Natural killer cell (primary cell): ENCODE data around the gene VASN. TPM values are rescaled to one million over a fixed set of nuclear protein-coding genes. Genes with fewer than 3 reads are reported as not detected.
A peak's percentile ranks its signal among the peaks of the same experiment; 100 is the strongest.

ENCODE experiments used
- ATAC-seq, 3 donors: fragments of 150-1000 bp in 2 of 3; fragments of 200-7000 bp in 1 of 3; cut with Tn5 transposase; 1 replicate in 1 of 3; 2 replicates in 2 of 3; pipeline ENCODE4 v1.10.0; 2021; ENCODE audit warnings: mild to moderate bottlenecking in 2 of 3, moderate library complexity in 2 of 3
- DNase-seq, 2 donors: peaks; one replicate each; pipeline versions ENCODE4 v3.0.0 to v3.0.0-alpha.2; 2013 to 2021; ENCODE audit warnings: mixed read lengths in 1 of 2
- H3K27ac ChIP-seq: one replicate; pipeline ENCODE4 v1.5.1; 2013; ENCODE audit warnings: mild to moderate bottlenecking, low read length
- H3K27me3 ChIP-seq: one replicate; pipeline ENCODE4 v1.6.1; 2013; ENCODE audit warnings: low read length; ENCODE audit not compliant: control insufficient read depth, insufficient read depth
- H3K36me3 ChIP-seq: one replicate; pipeline ENCODE4 v1.6.1; 2013; ENCODE audit warnings: low read length; ENCODE audit not compliant: control insufficient read depth, insufficient read depth
- H3K4me1 ChIP-seq: one replicate; pipeline ENCODE4 v1.6.1; 2013; ENCODE audit warnings: low read length; ENCODE audit not compliant: control insufficient read depth, insufficient read depth
- H3K4me3 ChIP-seq: one replicate; pipeline ENCODE4 v1.5.1; 2013; ENCODE audit warnings: low read length
- H3K9me3 ChIP-seq: one replicate; pipeline ENCODE4 v1.6.1; 2013; ENCODE audit warnings: low read length; ENCODE audit not compliant: control insufficient read depth, insufficient read depth
- H3K27ac Mint-ChIP-seq, 2 donors: one replicate each; pipeline ENCODE4 v1.8.0; 2022; ENCODE audit warnings: mild to moderate bottlenecking in 2 of 2, mixed read lengths in 2 of 2, moderate library complexity in 1 of 2
- H3K27me3 Mint-ChIP-seq, 2 donors: one replicate each; pipeline ENCODE4 v1.8.0; 2022; ENCODE audit warnings: low read depth in 2 of 2, mixed read lengths in 2 of 2
- H3K36me3 Mint-ChIP-seq: one replicate; pipeline ENCODE4 v1.8.0; 2022; ENCODE audit warnings: mixed read lengths
- H3K4me1 Mint-ChIP-seq, 2 donors: one replicate each; pipeline ENCODE4 v1.8.0; 2022; ENCODE audit warnings: mixed read lengths in 2 of 2
- H3K4me3 Mint-ChIP-seq: one replicate; pipeline ENCODE4 v1.8.0; 2022; ENCODE audit warnings: mild to moderate bottlenecking, moderate library complexity, mixed read lengths
- H3K9me3 Mint-ChIP-seq, 2 donors: one replicate each; pipeline ENCODE4 v1.8.0; 2022; ENCODE audit warnings: mixed read lengths in 2 of 2
- CTCF ChIP-seq: fragments of 200-600 bp; IDR thresholded peaks from one replicate; pipeline ENCODE4 v1.8.0; 2022; ENCODE audit warnings: antibody characterized with exemption
- WGBS: methylation state at CpG from one replicate; pipeline ENCODE4 v1.1.7; 2013; ENCODE audit warnings: missing lambda C conversion rate; ENCODE audit not compliant: insufficient coverage; 5-methylcytosine and 5-hydroxymethylcytosine counted together
- intact Hi-C: fragments of 100-400 bp; cut with micrococcal nuclease; formaldehyde crosslinking; loops from one replicate; pipeline ENCODE4 v1.14.2; 2022
- total RNA-seq, 4 donors: library from RNA; stranded (reverse); fragments of 120-200 nt in 1 of 4; gene quantifications; one replicate each; pipeline versions ENCODE4 v1.2.3 to v1.2.4, GENCODE V29; 2013 to 2022

Gene VASN
- total RNA-seq, 3 donors from 2014 or later (not counting 1 experiment from before 2014, with no cell fraction given): 0.35 to 0.93 (median 0.78) TPM

DNA sequence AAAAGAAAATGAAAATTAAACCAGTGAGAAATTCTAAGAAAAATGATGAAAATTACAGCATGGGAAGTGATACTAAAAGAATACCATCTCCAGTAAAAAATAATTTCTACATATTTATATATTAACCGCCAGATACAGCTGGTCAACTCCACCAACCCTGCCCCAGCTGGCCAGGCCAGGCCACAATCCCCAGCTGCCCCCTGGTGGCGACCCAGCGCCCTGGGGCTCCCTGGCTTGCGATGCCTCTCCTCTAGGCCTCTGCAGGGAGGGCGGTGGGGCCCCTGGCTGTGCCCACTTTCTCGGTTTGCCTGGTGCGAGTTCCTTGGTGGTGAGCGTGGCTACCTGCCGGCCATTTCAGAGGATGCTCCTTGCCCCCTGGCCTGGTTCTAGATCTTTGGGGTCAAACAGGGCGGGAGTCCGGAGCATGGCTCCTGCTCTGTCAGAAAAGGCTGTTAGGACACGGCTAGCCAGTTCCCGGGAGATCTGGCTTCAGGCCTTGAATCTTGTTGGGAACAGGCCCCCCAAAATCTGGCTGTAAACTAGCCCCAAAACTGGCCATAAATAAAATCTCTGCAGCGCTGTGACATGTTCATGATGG, 41.3 kb upstream of the VASN start:
- Histone ChIP-seq H3K27ac (no peak overlapping the region), H3K4me1 (peaks cover 18% of the 10 kb centered on the region), H3K4me3 (no peak overlapping the region), H3K27me3 (peaks cover 9% of the 10 kb centered on the region), H3K36me3 (no peaks in the 10 kb centered on the region), H3K9me3 (no peaks in the 10 kb centered on the region)
- peak; percentile 75 to 83 for DNase-seq
- no peak overlapping the region for H3K4me3 Mint-ChIP-seq
- peaks cover 0 to 5% of the 10 kb centered on the region in 2 donors for H3K4me1 Mint-ChIP-seq
- no peaks in the 10 kb centered on the region for H3K36me3 Mint-ChIP-seq
- no peak overlapping the region for H3K27ac Mint-ChIP-seq
- peak; percentile 94 for TF ChIP-seq CTCF
- whole genome bisulfite sequencing: 52% methylated on average over 14 of the region's 14 CpGs
- intact Hi-C loops: loop anchor here (1.0 kb wide), 1 partner anchor 42 kb away; no protein-coding TSS in a partner anchor
- ATAC-seq: peak; percentile 83 to 87 (median 86)
- no peaks in the 10 kb centered on the region for H3K9me3 Mint-ChIP-seq
- H3K27me3 Mint-ChIP-seq: peaks cover 0 to 4% of the 10 kb centered on the region in 2 donors

- Mint-ChIP-seq H3K4me1 (peaks cover 0 to 5% of the 10 kb centered on the region in 2 donors), H3K27me3 (peaks cover 0 to 4% of the 10 kb centered on the region in 2 donors), H3K36me3 (no peaks in the 10 kb centered on the region), H3K9me3 (no peaks in the 10 kb centered on the region), H3K27ac (no peak overlapping the region), H3K4me3 (no peak overlapping the region)
- no peak overlapping the region for H3K27ac ChIP-seq
- H3K27me3 ChIP-seq: peaks cover 8% of the 10 kb centered on the region
- DNase-seq (no peak), ATAC-seq (no peak)
- H3K4me1 ChIP-seq: peaks cover 16% of the 10 kb centered on the region
- H3K36me3 ChIP-seq: no peaks in the 10 kb centered on the region
- no peak overlapping the region for H3K4me3 ChIP-seq
- no peaks in the 10 kb centered on the region for H3K9me3 ChIP-seq
- 90% methylated on average over 14 of the region's 14 CpGs for WGBS
- intact Hi-C loops: no loop called here
- TF ChIP-seq CTCF: no peak
These were observed 39.6 kb upstream of the VASN start for GRCh38 chr16:4332083-4332482.

GRCh38 chr16:4332623-4333307, 38.9 kb upstream of the VASN start:
- H3K4me3 Mint-ChIP-seq: no peak overlapping the region
- H3K9me3 ChIP-seq: no peaks in the 10 kb centered on the region
- no peaks in the 10 kb centered on the region for H3K36me3 ChIP-seq
- 81% methylated on average over 19 of the region's 19 CpGs for WGBS
- peaks cover 0 to 5% of the 10 kb centered on the region in 2 donors for H3K4me1 Mint-ChIP-seq
- no peak overlapping the region for H3K27ac Mint-ChIP-seq
- H3K27ac ChIP-seq: no peak overlapping the region
- intact Hi-C loops: no loop called here
- H3K9me3 Mint-ChIP-seq: no peaks in the 10 kb centered on the region
- H3K4me3 ChIP-seq: no peak overlapping the region
- no peak for TF ChIP-seq CTCF
- peaks cover 7% of the 10 kb centered on the region for H3K27me3 ChIP-seq
- DNase-seq (no peak), ATAC-seq (no peak)
- H3K36me3 Mint-ChIP-seq: no peaks in the 10 kb centered on the region
- peaks cover 12% of the 10 kb centered on the region for H3K4me1 ChIP-seq
- H3K27me3 Mint-ChIP-seq: peaks cover 0 to 4% of the 10 kb centered on the region in 2 donors
